GM10847 (cell line): ENCODE measurements around the gene TPBGL.

Experiments
- POLR2A ChIP-seq: IDR thresholded peaks from 2 replicates; pipeline ENCODE4 v1.6.1; 2011; ENCODE audit not compliant: insufficient read length; ENCODE audit errors: extremely low read depth

The TPBGL gene

GRCh38 chr11:75260396-75261170 lies 20.0 kb downstream of the TPBGL start:
- TF ChIP-seq POLR2A = no peak

GRCh38 chr11:75261902-75262361 lies 21.4 kb downstream of the TPBGL start:
- no peak for TF ChIP-seq POLR2A

- no peak for TF ChIP-seq POLR2A
These were observed 21.9 kb downstream of the TPBGL start for GRCh38 chr11:75262436-75262835.

- TF ChIP-seq POLR2A = no peak
These were observed 22.6 kb downstream of the TPBGL start for GRCh38 chr11:75262961-75263852.

- no peak for TF ChIP-seq POLR2A
These were observed 23.4 kb downstream of the TPBGL start for GRCh38 chr11:75263944-75264349.

- no peak for TF ChIP-seq POLR2A
These were observed 23.8 kb downstream of the TPBGL start for GRCh38 chr11:75264356-75264755.

GRCh38 chr11:75264971-75265370 lies 24.4 kb downstream of the TPBGL start:
- TF ChIP-seq POLR2A = no peak

- TF ChIP-seq POLR2A = no peak
These were observed 25.4 kb downstream of the TPBGL start for GRCh38 chr11:75265851-75266531.

GRCh38 chr11:75267171-75267970 lies 26.8 kb downstream of the TPBGL start:
- TF ChIP-seq POLR2A = no peak

- TF ChIP-seq POLR2A = no peak
These were observed 28.2 kb downstream of the TPBGL start for GRCh38 chr11:75268626-75269366.

GRCh38 chr11:75269367-75269660 lies 28.7 kb downstream of the TPBGL start:
- TF ChIP-seq POLR2A = no peak

- no peak for TF ChIP-seq POLR2A
These were observed 29.3 kb downstream of the TPBGL start for GRCh38 chr11:75269896-75270295.

- no peak for TF ChIP-seq POLR2A
These were observed 30.4 kb downstream of the TPBGL start for GRCh38 chr11:75270896-75271418.

GRCh38 chr11:75271730-75272129 lies 31.2 kb downstream of the TPBGL start:
- TF ChIP-seq POLR2A = no peak

- no peak for TF ChIP-seq POLR2A
These were observed 31.8 kb downstream of the TPBGL start for GRCh38 chr11:75272391-75272790.
